GM13976 (cell line): ENCODE results near the gene OR6A2.

Source experiments
- DNase-seq: peaks from one replicate; pipeline ENCODE4 v3.0.0; 2012; ENCODE audit warnings: low spot score
- in situ Hi-C: fragments of 300-500 bp; cut with MboI; formaldehyde crosslinking; loops from one replicate; pipeline ENCODE4 v1.12.0; 2022; ENCODE audit warnings: low sequenced_read_pairs, mixed read lengths, inconsistent platforms; ENCODE audit not compliant: unreplicated experiment
- TF ChIP-seq, protein P1 (sequence below): IDR thresholded peaks from 2 replicates; pipeline ENCODE4 v1.5.1; 2012; ENCODE audit warnings: borderline replicate concordance, mild to moderate bottlenecking; ENCODE audit not compliant: insufficient read depth; ENCODE audit errors: extremely low read depth, missing control alignments, control extremely low read depth

OR6A2 gene

DNA sequence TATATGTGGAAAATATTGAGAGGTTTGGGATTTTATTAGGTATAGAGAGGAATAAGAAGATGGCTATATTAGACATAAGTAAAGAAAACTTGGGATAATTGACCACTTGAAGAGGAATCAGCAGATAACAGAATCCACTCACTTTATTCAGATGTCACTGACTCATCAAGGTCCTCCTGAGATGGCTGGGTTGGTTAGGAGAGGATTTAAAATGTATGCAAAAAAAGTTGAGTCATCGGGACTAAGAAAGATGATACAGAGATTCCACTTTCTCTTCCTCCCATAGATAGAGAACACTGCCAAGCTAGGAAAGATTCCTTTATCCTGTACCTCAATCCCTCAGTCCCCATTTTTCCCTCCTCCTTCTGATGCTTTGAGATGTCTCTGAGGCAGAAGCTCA is at the start of gene OR6A2:
TSS of gene OR6A2 (minus strand) at position 288 of the 400 bp plus-strand sequence. CDS start 3,981 bp downstream, outside the sequence.
- in situ Hi-C loops = no loop called here
- TF ChIP-seq, protein P1, sequence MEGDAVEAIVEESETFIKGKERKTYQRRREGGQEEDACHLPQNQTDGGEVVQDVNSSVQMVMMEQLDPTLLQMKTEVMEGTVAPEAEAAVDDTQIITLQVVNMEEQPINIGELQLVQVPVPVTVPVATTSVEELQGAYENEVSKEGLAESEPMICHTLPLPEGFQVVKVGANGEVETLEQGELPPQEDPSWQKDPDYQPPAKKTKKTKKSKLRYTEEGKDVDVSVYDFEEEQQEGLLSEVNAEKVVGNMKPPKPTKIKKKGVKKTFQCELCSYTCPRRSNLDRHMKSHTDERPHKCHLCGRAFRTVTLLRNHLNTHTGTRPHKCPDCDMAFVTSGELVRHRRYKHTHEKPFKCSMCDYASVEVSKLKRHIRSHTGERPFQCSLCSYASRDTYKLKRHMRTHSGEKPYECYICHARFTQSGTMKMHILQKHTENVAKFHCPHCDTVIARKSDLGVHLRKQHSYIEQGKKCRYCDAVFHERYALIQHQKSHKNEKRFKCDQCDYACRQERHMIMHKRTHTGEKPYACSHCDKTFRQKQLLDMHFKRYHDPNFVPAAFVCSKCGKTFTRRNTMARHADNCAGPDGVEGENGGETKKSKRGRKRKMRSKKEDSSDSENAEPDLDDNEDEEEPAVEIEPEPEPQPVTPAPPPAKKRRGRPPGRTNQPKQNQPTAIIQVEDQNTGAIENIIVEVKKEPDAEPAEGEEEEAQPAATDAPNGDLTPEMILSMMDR = no peak
- DNase-seq = no peak

DNA sequence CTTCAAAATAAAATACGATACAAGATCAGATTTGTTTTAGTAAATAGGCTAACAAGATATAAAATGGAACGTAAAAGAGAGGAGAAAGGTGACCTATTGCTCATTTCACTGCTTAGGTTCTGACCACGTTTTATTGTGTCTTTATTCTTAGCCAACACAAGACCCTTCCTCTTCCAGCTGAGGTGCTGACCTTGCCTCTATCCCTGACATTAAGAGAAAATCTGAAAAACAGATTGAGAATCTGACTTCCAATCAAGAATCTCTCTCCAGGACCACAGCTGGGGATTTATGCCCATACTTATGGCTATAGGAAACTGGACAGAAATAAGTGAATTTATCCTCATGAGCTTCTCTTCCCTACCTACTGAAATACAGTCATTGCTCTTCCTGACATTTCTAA is 45.9 kb upstream of the OR6A2 start, which contains the start of gene OR10A5:
TSS of gene OR10A5 (plus strand) at position 301 of the 400 bp plus-strand sequence. CDS start at position 301, 0 bp downstream.
- no peak for DNase-seq
- in situ Hi-C loops = no loop called here
- TF ChIP-seq, protein P1 = no peak

DNA sequence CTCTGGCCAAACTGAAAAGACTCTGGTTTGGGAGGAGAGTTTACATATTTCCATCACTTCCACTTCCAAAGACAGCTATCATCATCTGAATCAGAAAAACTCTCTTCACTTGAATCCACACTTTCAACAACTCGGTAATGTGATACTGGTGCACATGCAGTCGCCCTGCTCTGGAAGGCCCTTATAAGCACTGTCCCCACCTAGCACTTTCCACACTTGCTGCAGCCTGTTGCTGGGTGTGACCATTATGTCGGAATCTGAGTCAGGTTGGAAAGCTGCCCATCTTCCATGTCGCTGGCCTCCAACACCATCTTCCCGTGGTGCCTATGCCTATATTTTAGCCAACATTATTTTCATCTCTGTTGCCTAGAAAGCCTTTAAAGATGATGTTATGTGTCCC is 44.9 kb upstream of the OR6A2 start:
- in situ Hi-C loops = no loop called here
- TF ChIP-seq, protein P1 = no peak
- DNase-seq = no peak

DNA sequence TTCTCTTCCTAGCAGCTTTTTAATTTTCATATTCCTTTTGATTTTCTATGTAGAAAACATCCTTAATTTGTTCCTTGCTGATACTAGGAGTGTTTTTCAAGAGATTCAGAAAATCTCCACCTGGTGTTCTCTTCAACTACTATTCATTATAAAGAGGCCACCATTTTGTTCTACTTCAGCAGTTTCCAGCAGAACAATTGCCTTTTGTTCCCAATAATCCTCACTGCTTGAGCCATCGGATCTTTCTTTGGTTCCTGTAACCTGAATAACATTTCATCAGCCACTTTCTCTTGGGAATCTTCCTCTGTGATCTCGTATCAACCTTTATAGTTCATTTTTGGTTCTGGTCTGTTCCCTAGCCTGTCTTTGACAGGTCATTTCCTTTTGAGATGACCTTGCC is 44.2 kb upstream of the OR6A2 start:
- in situ Hi-C loops = no loop called here
- DNase-seq = no peak
- TF ChIP-seq, protein P1 = no peak

DNA sequence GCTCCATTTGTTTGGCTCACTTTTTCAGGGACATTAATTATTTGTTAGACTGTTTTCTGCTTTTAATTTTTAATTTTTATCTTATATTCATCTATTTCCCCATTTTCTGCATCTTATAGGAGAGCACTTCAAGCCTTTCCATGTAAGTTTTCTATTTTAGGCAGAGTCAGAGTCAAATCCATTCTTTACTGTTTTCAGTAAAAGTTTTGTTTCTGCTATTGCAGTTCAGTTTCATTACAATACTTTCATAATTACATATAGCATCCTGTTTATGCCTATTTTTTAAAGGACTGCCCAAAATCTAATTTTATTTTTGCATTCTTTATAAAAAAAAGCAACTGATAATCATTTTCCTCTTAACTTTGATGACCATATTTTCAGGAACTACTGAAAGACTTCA is 42.2 kb upstream of the OR6A2 start:
- in situ Hi-C loops = no loop called here
- DNase-seq = no peak
- TF ChIP-seq, protein P1 = no peak

DNA sequence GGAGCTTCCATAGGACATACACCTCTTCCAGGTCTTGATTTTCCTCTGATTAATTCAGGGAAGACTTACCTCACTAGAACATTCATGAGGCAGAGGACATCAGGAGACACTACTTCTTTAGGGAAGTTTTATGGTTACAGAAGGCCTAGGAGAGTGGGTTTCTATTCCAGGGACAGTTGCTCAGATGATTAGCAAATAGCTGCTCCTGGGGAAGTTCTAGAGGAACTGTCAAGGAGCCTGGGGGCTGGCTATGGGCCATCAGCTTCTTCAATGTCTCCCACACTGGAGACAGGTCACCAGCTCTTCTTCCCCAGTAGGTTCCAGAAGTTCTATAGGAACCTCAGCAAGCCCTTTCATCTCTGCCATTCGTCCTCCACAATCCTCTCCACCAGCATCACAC is 34.5 kb upstream of the OR6A2 start:
- TF ChIP-seq, protein P1 = no peak
- in situ Hi-C loops = no loop called here
- no peak for DNase-seq

DNA sequence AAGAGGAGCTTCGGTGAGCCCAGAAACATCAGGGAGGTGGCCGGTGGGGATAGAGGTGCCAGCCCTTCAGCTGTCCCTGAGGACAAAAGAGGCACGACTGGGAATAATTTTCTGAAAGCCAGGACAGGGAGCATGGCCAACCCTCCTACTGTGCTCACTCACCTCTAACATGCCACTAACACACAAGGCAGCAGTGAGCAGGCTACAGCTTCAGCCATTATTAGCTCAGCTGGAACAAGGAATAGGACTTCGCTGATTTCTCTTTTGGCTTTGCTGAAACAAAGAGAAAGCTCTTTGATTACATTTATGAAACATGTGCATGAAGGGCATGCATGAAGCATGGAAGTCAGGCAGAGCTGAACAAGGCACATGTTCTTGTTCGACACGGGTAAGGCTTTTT is 33.9 kb upstream of the OR6A2 start:
- TF ChIP-seq, protein P1 = no peak
- DNase-seq = no peak
- in situ Hi-C loops = no loop called here
